Fibroblast of villous mesenchyme (primary cell): ENCODE measurements around the gene SHISA9. TPM values are rescaled to one million over a fixed set of nuclear protein-coding genes. Genes with fewer than 3 reads are reported as not detected.

Source experiments
- DNase-seq: peaks from one replicate; pipeline ENCODE4 v3.0.0-alpha.2; 2010; ENCODE audit warnings: low read depth
- H3K4me3 ChIP-seq: 2 replicates; pipeline ENCODE4 v1.5.1; 2011; ENCODE audit warnings: low read depth, mild to moderate bottlenecking, low read length
- total RNA-seq: library from RNA; depleted of rRNA; stranded (reverse); fragments of >200 nt; gene quantifications from 2 replicates; pipeline ENCODE4 v1.2.3, GENCODE V29; 2012
- TF ChIP-seq, protein P1 (sequence below): IDR thresholded peaks from 2 replicates; pipeline ENCODE4 v1.5.1; 2012; ENCODE audit warnings: low read depth, mild to moderate bottlenecking, low read length; ENCODE audit not compliant: insufficient read depth

The SHISA9 gene
- total RNA-seq, 1 donor = not detected

DNA sequence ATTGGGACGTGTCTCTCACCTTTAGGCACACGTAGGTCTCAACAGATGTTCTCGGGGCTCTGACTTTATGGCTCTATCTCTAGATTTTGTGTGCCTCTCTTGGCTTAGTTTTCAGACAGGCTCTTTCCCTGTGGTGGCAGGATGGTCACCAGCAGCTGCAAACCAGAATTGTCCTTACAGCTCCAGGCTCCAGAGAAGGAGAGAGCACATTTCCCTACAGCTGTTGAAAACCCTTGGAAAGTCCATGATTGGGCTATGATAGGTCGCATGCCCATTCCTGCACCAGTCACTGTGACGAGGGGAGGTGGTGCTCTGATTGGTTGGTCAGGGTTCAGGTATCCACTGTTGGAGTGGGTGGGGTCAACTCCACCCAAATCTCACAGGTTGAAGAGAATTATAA is 41.5 kb downstream of the SHISA9 start:
- no peak overlapping the region for H3K4me3 ChIP-seq
- no peak for DNase-seq
- TF ChIP-seq, protein P1, sequence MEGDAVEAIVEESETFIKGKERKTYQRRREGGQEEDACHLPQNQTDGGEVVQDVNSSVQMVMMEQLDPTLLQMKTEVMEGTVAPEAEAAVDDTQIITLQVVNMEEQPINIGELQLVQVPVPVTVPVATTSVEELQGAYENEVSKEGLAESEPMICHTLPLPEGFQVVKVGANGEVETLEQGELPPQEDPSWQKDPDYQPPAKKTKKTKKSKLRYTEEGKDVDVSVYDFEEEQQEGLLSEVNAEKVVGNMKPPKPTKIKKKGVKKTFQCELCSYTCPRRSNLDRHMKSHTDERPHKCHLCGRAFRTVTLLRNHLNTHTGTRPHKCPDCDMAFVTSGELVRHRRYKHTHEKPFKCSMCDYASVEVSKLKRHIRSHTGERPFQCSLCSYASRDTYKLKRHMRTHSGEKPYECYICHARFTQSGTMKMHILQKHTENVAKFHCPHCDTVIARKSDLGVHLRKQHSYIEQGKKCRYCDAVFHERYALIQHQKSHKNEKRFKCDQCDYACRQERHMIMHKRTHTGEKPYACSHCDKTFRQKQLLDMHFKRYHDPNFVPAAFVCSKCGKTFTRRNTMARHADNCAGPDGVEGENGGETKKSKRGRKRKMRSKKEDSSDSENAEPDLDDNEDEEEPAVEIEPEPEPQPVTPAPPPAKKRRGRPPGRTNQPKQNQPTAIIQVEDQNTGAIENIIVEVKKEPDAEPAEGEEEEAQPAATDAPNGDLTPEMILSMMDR = no peak

DNA sequence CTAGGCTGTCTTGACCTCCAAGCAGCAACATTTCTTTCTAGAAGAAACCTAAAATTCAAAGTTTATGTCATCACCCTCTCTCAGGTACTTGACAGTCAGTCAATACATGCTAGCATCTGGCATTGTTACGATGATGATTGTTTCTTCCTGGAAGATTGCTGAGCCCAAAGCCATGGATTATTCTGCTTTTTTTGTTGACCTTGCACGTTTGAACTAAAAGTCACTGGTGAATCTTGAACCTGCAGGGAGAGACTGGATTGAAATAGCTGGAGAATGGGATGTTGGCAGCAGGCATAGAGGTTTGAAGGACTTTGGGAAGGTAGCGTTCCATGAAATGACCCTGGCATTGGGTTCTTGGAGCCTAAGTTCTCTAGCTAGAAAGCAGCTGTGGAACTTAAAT is 42.9 kb downstream of the SHISA9 start:
- TF ChIP-seq, protein P1 = no peak
- no peak overlapping the region for H3K4me3 ChIP-seq
- no peak for DNase-seq

DNA sequence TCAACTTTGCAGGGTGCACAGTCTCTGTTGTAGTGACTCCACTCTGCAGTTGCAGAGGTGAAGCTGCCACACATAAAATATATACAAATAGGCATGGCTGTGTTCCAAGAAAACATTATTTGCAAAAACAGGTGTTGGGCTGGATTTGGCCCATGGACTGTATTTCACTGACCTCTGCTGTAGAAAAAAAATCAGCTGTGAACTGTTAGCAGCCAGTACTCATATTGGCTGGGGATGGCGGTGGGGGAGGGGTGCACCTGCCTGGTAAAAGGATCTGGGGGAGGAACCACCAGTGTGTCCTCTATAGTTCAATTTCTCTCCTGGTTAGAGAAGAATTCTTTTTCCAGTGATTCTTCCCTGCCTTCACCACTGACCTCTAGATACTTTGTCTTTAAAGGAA is 50.0 kb downstream of the SHISA9 start:
- H3K4me3 ChIP-seq = no peak overlapping the region
- TF ChIP-seq, protein P1 = no peak
- DNase-seq = no peak

DNA sequence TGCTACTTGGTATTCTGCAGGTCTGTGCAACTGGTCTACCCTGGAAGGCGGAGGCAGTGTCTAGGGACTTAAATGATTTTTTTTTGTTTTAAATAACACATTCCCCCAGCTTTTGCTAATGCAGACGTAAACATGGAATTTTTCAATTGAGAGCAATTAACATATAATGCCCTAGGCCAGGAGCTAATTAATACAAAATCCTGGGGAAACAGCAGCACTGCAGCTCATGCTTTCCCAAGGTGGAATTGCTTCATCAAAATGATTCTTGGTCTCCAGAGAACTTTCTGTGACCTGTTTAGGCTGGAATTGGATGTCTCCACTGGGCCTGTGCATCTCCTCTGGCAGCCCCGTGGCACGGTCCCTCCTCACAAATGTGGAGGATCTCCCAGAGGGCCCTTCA is 50.6 kb downstream of the SHISA9 start:
- no peak for DNase-seq
- TF ChIP-seq, protein P1 = no peak

DNA sequence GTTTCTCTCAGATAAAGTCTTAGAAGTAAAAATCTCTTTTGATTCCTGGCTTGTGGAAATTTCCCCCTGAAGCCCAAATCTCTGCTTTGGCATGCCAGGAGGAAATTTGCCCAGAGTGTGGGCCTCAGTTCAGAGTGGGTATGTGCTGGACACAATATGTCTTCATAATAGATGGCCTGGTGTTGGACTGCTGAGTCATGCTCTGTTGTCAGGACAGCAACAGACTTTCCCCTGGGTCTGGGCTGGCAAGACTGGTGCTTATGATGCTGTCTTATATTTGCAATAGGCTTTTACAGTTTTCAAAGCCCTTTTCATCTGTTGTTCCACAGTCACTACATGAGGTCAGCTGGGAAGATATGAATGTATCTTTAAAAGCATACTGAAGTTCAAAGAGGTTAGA is 57.0 kb downstream of the SHISA9 start:
- TF ChIP-seq, protein P1 = no peak
- no peak overlapping the region for H3K4me3 ChIP-seq
- DNase-seq = no peak

More for the DNA sequence above, 50.6 kb downstream of the SHISA9 start:
- H3K4me3 ChIP-seq = no peak overlapping the region

DNA sequence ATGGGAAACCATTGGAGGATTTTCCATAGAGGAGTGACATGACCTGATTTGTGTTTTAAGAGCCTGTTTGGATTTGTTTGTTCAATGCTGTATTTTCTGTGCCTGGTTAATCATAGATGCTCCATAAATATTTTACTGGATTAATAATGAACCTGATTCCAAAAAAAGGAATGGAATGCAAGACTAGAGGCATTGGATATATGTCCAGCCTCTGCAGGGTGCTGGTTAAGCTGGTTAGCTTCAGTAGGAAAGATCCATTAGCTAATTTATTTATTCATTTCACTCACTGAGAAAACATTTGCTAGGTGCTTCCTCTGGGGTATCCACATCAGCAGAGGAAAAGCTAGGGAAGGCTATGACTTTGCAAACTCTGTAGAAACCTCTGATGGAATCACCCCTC is 57.7 kb downstream of the SHISA9 start:
- no peak overlapping the region for H3K4me3 ChIP-seq
- TF ChIP-seq, protein P1 = no peak
- DNase-seq = no peak

DNA sequence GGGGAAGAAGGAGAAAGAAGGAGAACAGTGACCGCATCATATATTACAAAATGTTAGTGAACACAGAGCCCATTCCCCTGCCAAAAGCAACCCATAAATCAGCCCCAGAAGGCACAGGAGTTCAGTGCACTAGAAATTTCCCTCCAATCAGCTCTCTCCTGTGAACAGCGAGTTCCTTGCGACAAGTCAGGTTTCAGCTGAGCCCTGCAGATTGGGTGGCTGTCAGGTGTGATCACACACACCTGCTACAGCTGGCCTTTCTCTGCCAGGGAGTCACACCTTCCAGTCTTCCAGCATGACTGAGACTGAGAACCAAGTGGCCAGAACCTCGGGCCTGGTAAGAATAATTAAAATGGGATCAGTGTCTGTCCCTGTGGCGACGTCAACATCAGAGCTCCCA is 60.2 kb downstream of the SHISA9 start:
- no peak for DNase-seq
- no peak overlapping the region for H3K4me3 ChIP-seq
- TF ChIP-seq, protein P1 = no peak
